ENCODE data around the gene RHBDL2. TPM values are rescaled to one million over a fixed set of nuclear protein-coding genes. Genes with fewer than 3 reads are reported as not detected.

Gene RHBDL2
- total RNA-seq, 1 experiment from 2014 or later: 7.1 TPM

DNA sequence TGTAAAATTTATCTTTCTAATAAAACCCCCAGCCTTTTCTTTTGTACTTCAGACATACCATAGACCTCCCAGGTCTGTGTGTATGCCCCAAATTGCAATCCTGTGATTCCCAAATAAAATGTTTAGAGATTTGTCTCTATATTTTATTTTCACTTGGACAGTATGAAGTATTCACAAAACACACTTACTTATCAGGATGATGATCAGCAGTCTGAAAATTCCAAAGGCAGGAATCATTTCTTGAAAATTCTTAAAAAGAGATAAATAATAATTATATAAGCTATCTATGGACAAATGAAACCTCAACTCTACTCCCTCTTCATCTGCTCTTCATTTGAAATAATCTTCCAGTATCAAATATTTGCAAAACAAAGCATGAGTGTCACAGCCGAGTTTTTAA, 48.7 kb downstream of the RHBDL2 start:
- H3K4me3 ChIP-seq (ENCODE audit: low read depth in 2 of 2, low read length in 2 of 2): no peak overlapping the region
- no peak overlapping the region for H3K27ac ChIP-seq (ENCODE audit: low read length)
- intact Hi-C loops (cut with micrococcal nuclease; ENCODE audit: unreplicated experiment) (no loop called here), in situ Hi-C loops (cut with HindIII; ENCODE audit: low pct_unique_long_range_greater_than_20kb, low sequenced_read_pairs) (no loop called here)
- TF ChIP-seq TCF7L2 (IDR thresholded peaks at IDR 0.05; ENCODE audit: low read depth, low read length) (no peak), SIN3A (IDR thresholded peaks at IDR 0.05; ENCODE audit: borderline replicate concordance, insufficient read depth, low read depth, low read length) (no peak), CTCF (IDR thresholded peaks at IDR 0.05) (no peak), POLR2AphosphoS5 (IDR thresholded peaks at IDR 0.05; ENCODE audit: low read depth, low read length) (no peak)
- TF ChIP-seq, protein P1, sequence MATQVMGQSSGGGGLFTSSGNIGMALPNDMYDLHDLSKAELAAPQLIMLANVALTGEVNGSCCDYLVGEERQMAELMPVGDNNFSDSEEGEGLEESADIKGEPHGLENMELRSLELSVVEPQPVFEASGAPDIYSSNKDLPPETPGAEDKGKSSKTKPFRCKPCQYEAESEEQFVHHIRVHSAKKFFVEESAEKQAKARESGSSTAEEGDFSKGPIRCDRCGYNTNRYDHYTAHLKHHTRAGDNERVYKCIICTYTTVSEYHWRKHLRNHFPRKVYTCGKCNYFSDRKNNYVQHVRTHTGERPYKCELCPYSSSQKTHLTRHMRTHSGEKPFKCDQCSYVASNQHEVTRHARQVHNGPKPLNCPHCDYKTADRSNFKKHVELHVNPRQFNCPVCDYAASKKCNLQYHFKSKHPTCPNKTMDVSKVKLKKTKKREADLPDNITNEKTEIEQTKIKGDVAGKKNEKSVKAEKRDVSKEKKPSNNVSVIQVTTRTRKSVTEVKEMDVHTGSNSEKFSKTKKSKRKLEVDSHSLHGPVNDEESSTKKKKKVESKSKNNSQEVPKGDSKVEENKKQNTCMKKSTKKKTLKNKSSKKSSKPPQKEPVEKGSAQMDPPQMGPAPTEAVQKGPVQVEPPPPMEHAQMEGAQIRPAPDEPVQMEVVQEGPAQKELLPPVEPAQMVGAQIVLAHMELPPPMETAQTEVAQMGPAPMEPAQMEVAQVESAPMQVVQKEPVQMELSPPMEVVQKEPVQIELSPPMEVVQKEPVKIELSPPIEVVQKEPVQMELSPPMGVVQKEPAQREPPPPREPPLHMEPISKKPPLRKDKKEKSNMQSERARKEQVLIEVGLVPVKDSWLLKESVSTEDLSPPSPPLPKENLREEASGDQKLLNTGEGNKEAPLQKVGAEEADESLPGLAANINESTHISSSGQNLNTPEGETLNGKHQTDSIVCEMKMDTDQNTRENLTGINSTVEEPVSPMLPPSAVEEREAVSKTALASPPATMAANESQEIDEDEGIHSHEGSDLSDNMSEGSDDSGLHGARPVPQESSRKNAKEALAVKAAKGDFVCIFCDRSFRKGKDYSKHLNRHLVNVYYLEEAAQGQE (IDR thresholded peaks at IDR 0.05; ENCODE audit: insufficient read depth in 1 of 2, low read depth in 2 of 2, low read length in 1 of 2): no peak
- no peaks in the 10 kb centered on the region for H3K36me3 ChIP-seq (ENCODE audit: control insufficient read depth, insufficient read depth, low read length)
- H3K4me1 ChIP-seq (ENCODE audit: control insufficient read depth, insufficient read depth, low read length): no peaks in the 10 kb centered on the region
- ATAC-seq (no peak), DNase-seq (ENCODE audit: low read depth, low spot score) (no peak)
- no TSS peak for BruUV-seq (replicated peaks)
- no peaks in the 10 kb centered on the region for H3K27me3 ChIP-seq (ENCODE audit: control insufficient read depth, insufficient read depth, low read length)
- ChIA-PET CTCF (no interaction called here), POLR2A (no interaction called here)
- H3K9me3 ChIP-seq (ENCODE audit: control insufficient read depth, insufficient read depth, low read depth, low read length): no peaks in the 10 kb centered on the region

- TF ChIP-seq, protein P1 (IDR thresholded peaks at IDR 0.05; ENCODE audit: insufficient read depth in 1 of 2, low read depth in 2 of 2, low read length in 1 of 2): no peak
- TF ChIP-seq TCF7L2 (IDR thresholded peaks at IDR 0.05; ENCODE audit: low read depth, low read length) (no peak), POLR2AphosphoS5 (IDR thresholded peaks at IDR 0.05; ENCODE audit: low read depth, low read length) (no peak), CTCF (IDR thresholded peaks at IDR 0.05) (no peak), SIN3A (IDR thresholded peaks at IDR 0.05; ENCODE audit: borderline replicate concordance, insufficient read depth, low read depth, low read length) (no peak)
- intact Hi-C loops (cut with micrococcal nuclease; ENCODE audit: unreplicated experiment): no loop called here
Observed at GRCh38 chr1:38891753-38892152, 49.9 kb downstream of the RHBDL2 start.

More at GRCh38 chr1:38891753-38892152, 49.9 kb downstream of the RHBDL2 start:
- ATAC-seq: no peak
- DNase-seq (ENCODE audit: low read depth, low spot score): no peak
- no peaks in the 10 kb centered on the region for H3K4me1 ChIP-seq (ENCODE audit: control insufficient read depth, insufficient read depth, low read length)
- ChIA-PET CTCF (no interaction called here), POLR2A (no interaction called here)
- no peaks in the 10 kb centered on the region for H3K9me3 ChIP-seq (ENCODE audit: control insufficient read depth, insufficient read depth, low read depth, low read length)
- H3K36me3 ChIP-seq (ENCODE audit: control insufficient read depth, insufficient read depth, low read length): no peaks in the 10 kb centered on the region
- in situ Hi-C loops (cut with HindIII; ENCODE audit: low pct_unique_long_range_greater_than_20kb, low sequenced_read_pairs): no loop called here
- BruUV-seq (replicated peaks): no TSS peak
- no peak overlapping the region for H3K27ac ChIP-seq (ENCODE audit: low read length)
- no peaks in the 10 kb centered on the region for H3K27me3 ChIP-seq (ENCODE audit: control insufficient read depth, insufficient read depth, low read length)
- H3K4me3 ChIP-seq (ENCODE audit: low read depth in 2 of 2, low read length in 2 of 2): no peak overlapping the region
